Measurements from ENCODE around the gene LAMA3.
"Not testable (repeated sequence)": the region's sequence is repeated elsewhere in the genome, so short reads cannot be mapped to it uniquely, and the experiment has no call there.

LAMA3 gene

DNA sequence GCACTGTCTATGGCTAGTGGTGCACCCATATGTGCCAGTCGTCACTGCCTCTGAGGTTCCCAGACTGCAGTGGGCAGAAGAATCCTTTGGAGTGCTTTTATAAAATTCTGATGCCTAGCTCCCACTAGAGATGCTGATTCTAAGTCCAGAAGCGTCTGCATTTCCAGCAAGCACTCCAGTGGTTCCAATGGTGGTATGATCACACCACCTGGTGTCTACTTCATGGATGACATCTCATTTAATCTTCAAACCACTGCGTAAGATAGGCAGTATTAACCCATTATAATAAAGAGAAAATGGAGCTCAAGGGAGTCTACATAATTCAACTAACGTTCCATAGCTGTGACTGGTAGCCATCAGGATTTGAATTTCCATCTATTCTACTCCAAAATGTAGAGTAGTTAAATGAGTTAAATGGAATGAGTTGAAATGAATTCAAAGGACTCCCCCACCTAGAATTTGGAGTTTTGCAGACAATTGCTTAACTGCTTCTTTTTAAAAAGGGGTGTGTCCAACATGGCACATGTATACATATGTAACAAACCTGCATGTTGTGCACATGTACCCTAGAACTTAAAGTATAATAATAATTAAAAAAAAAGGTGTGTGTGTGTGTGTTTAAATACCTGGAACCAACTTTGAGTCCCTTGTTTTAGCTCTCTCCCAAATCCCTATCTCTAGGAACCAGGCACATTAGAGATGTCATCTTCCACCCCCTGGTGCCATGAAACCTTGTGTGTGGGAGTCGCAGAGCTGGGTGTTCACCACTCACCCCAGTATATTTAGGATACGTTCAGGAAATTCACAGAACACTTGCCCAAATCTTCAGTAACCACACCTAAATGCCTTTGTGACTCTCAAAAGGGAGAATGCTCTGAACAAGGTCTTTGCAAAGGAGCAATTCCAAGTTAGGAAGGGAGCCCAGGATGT, 14.1 kb downstream of the LAMA3 start:
- no peak for DNase-seq (ENCODE audit: low read depth in 2 of 2)

DNA sequence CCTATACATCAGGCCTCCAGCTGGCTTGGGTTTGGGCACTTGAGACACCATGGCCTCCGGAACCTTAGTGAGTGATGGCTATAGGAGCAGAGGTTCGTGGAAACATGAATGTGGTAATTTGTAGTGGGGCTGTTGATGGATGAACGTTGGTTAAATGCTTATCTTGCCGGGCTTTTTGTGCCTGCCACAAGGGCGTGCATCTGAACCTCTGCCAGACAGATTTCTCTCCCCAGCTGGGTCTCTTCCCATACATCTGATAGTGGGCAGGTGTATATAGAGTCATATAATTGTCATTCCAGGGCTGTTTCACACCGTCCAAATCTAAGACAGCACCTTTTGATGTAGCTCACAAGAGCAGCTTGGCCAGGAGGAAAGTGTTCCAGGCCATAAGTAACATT, 14.7 kb downstream of the LAMA3 start:
- no peak for DNase-seq (ENCODE audit: low read depth in 2 of 2)

DNA sequence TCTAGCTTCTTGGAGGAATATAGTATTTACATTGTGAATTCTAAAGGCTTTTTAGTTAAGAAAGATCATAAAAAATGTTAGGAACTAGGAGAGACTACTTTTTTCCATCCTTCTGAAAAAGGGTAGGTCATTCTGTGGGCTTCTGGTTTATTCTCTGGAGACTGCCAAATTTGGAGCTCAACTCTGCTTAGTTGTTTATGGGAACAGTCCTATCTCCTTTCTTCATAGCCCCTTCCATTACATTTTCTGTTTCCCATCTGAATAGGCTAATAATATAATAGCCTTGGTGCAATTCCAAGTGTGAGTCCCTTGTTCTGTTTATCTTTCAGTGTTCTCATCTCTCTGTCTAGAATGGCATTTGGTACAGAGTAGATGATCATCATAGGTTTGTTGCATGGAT, 15.6 kb downstream of the LAMA3 start:
- DNase-seq (ENCODE audit: low read depth in 2 of 2): no peak

DNA sequence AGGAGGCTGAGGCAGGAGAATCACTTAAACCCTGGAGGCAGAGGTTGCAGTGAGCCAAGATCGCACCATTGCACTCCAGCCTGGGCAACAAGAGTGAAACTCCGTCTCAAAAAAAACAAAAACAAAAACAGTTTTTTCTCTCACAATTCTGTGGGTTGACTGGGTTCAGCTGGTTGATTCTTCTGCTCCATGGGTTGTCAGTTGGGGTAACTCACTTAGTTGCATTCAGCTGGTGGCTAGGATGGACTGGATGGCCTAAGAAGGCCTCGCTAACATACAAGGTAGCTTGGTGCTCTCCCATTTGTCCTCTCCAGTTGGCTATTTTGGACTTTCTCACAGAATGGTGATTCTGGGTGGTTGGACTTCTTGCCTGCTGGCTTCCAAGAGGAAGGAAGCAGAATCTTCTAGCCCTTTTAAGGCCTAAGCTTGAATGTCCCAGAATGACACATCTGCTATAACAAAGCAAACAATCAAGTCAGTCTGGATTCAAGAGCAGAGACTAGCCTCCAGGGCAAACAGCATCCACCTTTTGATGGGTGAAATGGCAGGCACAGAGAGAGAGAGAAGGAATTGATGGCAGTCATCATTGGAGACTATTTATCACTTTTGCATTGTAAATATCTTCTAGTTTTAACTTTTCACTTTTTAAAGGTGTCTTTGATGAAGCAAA, 17.9 kb downstream of the LAMA3 start:
- no peak for DNase-seq (ENCODE audit: low read depth in 2 of 2)

DNA sequence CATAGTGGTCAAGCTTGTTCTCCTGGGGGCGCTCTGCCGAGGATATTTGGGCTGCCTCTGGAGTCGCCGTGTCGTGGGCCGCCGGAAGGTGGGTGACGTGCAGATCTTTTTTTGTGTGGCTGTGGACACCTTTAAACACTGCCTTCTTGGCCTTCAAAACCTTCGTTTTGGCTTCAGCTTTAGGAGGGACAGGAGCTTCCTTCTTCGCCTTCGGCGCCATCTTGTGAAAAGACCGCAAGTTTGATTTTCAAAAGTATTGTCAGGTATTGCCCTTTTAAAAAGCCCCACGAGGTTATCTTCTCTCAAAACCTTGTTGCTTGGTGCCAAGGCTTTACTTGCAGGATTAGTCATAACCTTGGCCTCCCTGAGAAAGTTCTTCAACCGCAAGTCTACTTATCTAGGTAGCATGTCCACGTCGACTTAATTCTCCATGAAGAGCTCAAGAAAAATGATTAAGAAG, 20.8 kb downstream of the LAMA3 start:
- no peak for DNase-seq (ENCODE audit: low read depth in 2 of 2)

DNA sequence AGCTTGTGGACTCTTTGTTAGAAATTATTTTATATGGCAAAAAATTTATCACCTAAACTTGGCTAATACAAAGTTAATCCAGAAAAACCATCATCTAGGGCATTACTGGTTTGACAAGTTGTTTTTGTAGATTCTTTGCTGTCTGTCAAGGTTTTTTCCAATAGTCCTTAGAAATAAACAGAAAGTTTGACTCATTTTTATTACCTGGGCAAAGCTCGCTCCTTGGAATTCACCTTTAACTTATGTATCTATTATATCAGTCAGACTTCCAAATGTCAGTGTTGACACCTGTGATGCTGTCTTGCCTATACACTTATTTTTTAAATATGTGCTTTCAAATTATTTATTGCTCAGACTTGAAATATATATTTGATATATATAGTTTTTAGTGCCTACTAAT, 21.7 kb downstream of the LAMA3 start:
- DNase-seq (ENCODE audit: low read depth in 2 of 2): no peak

DNA sequence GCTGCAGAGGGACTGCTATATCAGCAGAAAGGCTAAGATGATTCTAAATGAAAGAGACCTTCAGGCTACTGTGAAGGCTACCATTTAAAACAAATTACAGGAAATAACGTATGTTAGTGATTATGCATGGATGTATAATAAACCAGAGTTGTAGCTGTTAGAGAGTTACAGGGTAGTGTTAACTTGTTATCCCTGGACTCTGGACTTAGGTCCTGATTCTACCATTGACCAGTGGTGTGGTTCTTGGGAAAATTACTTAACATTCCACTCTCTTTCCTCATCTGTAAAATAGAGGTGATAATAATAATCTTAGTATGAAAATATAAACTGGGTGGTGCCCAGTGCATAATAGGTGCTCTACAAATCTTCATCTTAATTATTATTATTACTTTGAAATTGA, 22.2 kb downstream of the LAMA3 start:
- DNase-seq (ENCODE audit: low read depth in 2 of 2): no peak

DNA sequence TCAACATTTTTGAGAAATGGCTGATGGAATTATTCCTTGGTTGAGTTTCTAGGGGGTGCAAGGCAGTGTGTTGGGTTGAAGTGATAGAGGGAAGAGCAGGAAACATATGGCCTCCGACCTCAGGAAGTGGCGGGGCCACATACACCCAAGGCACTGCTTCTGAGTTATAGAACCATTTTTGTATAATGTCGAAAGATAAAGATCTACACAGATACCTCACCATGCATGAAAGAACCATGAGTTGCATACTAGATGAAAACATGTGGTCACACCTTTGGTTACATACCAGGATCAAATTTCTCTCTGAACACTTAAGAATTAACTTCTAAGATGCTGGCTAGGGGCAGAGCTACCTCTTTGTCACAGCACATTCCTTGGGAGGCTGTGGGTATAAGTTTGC, 23.2 kb downstream of the LAMA3 start:
- DNase-seq (ENCODE audit: low read depth in 2 of 2): no peak

DNA sequence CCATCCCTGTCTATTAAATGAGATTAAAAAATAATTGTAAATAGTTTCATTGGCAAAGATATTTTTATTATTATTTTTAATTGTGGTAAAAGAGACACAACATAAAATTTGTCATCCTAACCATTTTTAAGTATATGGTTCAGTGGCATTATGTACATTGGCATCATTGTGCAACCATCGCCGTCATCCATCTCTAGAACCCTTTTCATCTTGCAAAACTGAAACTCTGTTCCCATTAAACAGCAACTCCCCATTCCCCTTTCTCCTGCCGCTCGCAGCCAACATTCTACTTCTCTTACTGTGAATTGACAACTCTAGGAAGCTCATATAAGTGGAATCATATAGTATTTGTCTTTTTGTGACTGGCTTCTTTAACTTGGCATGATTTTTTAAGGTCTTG, 25.3 kb downstream of the LAMA3 start:
- no peak for DNase-seq (ENCODE audit: low read depth in 2 of 2)

DNA sequence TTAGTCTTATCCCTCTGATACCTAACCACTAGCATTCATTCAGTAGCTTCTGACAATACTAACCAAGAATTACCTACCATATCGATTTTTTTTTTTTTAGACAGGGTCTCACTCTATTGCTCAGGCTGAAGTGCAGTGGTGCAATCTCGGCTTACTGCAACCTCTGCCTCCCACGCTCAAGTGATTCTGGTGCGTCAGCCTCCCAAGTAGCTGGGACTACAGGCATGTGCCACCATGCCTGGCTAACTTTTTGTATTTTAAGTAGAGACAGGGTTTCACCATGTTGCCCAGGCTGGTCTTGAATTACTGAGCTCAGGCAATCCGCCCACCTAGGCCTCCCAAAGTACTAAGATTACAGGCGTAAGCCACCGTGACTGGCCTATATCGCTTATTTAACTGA, 26.8 kb downstream of the LAMA3 start:
- DNase-seq (ENCODE audit: low read depth in 2 of 2): not testable (repeated sequence)

DNA sequence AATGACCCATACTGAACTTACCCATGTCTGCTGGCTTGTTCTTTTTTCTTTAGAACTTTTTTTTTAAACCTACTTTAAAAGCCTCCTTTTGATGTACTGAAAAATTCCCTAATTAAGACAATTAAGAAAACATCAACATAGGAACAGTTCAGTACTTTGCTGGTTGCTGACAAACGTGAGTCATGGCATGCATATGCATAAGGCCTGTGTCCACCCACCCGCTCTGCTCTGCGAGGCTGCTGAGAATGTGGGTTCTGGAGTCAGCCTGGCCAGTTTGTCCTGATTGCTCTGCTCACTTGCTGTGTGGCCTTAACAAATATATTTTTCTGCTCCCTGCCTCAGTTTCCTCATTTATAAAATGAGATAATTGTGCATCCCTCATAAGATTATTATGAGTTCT, 27.3 kb downstream of the LAMA3 start:
- no peak for DNase-seq (ENCODE audit: low read depth in 2 of 2)

DNA sequence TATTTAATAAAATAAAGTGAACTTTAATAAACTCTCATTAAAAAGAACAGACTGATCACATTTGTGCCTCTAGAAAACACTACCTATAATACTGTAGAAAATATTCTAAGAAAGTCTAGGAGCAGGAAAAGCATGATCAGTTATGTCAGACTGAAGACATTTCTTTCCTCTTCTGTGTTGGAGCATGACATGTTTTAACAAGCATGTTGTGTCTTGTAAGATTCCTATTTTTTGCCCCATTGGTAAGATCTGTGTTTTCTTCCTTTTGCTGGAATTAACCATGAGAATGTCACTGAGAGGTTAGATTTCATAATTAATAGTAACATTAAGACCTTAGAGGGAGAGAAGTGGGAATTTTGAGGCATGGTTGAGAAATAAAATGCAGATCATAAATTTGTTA, 27.7 kb downstream of the LAMA3 start:
- DNase-seq (ENCODE audit: low read depth in 2 of 2): no peak

DNA sequence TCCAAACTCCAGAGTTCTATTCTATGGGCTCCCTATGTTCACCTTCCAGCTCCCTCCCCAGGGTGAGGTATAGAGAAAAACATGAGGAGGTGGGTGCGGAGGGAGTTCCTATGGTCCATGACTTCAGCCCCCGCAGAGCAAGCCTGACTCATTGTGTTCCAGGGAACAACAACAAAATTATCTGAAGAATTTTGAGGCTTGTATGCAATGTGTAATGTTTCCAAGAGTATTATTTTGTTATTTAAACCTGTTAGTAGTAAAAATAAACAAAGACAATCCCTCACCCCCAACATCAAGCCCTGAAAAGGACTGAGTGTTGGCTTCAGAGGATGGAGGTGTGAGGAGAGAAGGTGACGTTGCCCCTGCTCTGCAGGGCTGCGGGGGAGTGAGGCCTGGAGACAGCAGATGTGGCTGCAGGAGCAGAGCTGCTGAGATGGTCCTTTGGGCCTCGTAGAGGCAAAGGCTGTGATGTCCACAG, 29.0 kb downstream of the LAMA3 start:
- DNase-seq (ENCODE audit: low read depth in 2 of 2): no peak

DNA sequence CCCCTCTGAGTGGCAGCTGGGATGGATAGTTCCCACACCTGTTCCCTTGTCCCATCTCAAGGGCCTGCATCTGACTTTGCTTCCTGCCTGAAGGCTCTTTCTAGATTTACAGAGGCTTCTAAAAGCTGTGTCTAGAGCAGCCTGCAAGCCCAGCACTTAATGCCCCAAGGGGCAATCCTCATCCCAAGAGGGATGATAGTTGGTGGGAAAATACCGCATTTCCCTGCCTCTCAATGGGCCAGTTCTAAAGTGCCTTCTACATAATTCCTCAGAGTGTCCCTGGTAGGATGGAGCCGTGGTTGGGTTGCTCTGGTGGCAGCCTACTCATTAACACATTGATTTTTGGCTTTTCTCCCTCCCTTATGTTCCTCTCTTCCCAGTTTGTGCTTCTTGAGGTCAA, 29.5 kb downstream of the LAMA3 start:
- no peak for DNase-seq (ENCODE audit: low read depth in 2 of 2)

DNA sequence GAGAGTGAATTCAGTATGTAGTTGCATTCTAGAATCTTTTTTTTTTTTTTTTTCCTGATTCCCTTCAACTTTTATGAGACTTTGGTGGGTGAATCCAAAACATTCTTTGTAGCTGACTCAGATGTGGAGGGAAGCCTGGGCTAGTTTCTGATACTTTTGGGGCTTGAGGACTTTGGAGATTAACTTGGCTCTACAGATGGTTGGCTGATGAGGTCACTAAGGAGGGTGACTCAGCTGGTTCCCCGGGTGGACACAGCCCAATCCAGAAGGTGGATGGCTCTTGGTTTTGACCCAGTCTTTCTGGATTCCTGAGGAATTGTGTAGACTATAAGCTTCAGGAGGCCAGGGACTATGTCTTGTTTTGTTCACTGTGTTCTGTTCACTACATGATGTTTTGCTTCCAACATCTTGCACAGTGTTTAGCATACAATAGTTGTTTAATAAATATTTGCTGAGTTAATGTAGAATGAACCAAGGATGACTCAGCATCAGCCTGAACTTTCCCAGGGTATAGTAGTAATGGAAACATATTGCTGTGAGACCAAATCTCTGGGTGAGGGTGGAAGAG, 30.5 kb downstream of the LAMA3 start:
- no peak for DNase-seq (ENCODE audit: low read depth in 2 of 2)

DNA sequence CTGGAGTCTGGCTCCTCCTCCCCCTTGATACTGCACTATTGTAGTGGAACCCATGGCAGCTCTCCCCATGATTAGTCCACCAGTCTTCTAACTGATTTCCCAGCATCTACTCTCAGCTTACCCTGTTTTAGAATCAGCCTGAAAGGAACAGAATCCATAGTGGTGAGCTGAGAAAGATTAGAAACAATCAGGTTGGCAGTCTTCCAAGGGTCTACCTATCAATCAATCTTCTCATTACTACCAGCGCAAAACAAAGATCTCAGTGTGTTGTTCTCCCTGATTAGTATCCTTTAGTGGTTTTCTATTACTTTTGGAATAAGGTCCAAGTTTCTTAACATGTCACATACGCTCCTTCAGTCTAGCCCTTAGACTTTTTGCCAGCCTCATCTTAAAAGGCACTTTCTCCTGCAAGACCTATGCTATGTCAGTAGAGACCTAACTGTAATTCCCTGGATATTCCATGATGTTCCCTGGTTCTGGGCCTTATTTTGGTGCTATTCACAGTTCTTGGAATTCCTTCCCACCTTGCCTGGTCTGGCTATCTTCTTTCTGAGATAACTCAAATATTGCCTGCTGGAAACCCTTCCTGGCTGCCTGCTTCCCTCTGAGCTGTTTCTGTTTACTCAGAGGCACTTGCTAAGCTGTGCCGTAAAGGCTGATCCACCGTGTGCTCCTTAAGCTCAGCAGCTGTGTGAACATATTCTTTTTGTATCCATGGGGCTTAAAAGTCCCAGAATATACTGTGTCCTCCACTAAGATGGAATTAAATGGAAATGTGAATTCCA, 32.6 kb downstream of the LAMA3 start:
- DNase-seq (ENCODE audit: low read depth in 2 of 2): no peak

DNA sequence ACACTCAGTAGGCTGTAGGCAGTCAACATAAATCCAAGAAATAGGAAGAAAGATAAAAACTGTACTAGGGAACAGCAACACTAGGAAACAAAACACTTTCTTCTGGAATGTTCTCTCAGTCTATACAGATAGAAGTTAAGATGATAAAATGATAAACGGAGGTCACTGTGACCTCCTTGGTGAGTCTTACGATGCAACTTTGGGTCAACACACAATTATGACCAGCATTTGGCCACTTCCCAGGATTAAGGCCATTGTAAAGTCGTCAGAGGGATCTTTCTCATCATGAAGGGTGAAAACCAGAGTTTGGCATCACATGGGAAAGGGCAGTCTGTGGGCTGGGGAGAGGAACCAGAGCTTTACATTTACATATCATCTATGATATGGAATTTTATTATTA, 33.4 kb downstream of the LAMA3 start:
- DNase-seq (ENCODE audit: low read depth in 2 of 2): no peak

DNA sequence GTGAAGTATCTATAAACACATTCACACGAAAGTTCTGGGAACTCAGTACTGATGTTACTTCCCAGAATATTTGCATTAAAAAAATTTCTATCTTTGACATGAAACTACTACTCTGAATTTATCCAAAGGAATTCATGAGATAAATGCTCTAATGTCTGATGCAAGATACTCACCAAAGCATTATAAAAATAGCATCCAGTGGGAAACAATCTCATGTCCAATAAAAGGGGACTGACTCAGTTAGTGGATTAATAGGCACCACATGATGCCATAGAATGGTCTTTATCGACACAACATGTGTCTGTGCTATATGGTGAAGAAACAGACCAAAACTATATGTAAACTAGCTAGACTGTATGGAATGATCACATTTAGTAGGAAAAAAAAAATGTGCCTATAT, 33.9 kb downstream of the LAMA3 start:
- no peak for DNase-seq (ENCODE audit: low read depth in 2 of 2)

DNA sequence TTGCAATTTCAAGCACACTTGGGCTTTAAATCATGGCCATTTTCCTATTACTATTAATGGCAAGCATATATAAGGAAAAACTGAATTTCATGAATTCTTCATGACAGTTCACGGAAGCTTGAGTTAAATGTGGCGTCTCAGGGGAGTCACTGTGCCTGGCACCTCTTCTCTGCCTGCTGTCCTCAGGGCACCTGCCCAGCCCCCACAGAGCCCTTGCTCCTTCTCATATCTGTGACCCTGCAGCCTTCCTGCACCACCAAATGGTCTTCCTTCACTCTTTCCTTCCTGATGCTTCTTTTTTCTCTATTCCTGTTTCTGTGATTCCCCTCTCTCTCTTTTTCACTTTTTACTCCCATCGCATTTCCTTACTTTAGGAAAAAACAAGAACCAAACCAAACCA, 35.4 kb downstream of the LAMA3 start:
- DNase-seq (ENCODE audit: low read depth in 2 of 2): no peak

DNA sequence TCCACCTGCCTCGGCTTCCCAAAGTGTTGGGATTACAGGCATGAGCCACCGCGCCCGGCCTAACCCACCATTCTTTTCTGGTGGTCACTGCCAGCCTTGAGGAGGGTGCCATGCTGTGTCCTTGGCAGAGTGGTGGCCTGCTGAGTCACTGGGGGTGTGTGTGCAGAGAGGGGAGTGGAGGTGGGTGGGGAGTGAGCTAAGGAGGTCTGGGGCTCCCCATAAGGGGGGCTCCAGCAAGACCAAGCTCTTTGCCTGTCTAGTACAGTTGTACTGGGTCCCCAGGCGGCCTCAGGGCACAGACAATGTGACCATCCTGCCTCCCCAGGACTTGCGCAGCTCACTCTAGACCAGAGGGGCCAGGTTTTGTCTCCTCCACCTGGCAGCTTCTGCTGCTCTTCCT, 36.1 kb downstream of the LAMA3 start:
- DNase-seq (ENCODE audit: low read depth in 2 of 2): no peak

DNA sequence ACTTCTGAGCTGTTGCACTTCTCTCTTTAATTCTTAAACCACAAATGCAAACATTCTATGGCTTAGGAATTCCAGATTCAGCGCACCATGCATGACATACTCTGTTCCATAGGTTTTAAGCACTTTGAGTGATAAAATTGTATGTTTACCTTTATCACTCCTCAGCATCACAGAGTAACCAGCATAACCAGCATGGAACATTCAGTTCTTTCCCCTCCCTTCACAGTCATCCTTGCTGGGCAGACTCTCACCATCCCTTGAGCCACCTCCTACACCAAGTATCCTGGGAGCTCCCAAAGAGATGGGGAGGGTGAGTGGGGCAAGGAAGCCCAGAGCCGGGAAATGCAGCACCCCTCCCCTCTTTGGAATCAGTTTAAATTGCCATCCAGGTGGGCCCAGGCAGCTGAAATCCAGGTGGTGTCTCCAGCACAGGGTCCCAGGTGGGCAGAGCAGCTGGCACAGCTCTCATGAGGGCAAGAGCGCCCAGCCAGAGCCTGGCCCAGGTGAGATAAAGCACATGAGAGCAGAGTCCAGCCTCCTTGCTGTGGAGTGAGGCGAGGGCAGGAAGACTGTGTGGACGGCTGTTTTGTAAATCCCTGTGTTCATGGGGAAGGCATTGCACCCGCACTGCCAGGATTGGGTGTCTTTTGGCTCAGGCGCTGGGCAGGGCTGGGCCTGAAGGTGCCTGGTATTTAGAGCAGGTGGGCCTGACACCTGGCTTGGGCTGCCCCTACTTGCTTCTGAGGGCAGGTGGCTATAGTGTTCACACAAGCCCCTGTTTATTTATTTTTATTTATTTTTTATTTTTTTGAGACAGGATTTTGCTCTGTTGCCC, 36.8 kb downstream of the LAMA3 start:
- no peak for DNase-seq (ENCODE audit: low read depth in 2 of 2)

All from stimulated activated CD4-positive, alpha-beta T cell treated with anti-CD3 and anti-CD28 coated beads, Interleukin-1b, Interleukin-23, amount 100 ng/mL, for 4 hours (primary cell).